Suppressor macrophage (primary cell): ENCODE measurements around the gene RAI1.

Source experiments
- DNase-seq, 4 experiments: peaks; one replicate each; pipeline ENCODE4 v3.0.0-alpha.2; 2020 to 2022

Gene RAI1

DNA sequence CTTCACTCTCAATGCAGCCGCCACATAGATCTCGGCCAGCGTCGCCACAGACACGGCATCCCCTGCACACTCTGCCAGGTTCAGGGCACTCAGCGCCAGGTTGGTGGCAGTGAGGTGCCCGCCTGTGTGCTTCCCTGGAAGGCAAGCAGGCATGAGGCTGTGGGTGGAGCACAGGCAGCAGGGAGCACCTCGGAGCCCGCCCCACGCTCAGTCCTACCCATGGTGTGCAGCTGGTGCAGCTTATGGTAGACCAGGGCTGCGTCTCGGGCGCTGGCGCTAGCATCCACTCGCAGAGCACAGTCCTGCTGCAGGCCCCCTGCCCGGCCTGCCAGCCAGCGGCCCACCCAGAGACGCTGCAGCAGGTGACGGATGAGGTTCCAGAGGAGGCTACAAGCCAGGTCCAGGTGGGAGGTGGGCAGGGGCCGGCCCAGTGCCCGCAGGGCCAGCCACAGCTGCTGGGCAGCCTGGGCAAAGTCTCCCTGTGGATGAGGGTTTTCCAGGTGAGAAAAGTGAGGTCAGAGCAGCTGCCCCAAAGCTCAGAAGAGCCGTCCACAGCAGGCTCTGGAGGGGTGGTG, 135.1 kb downstream of the RAI1 start:
- DNase-seq: no peak

DNA sequence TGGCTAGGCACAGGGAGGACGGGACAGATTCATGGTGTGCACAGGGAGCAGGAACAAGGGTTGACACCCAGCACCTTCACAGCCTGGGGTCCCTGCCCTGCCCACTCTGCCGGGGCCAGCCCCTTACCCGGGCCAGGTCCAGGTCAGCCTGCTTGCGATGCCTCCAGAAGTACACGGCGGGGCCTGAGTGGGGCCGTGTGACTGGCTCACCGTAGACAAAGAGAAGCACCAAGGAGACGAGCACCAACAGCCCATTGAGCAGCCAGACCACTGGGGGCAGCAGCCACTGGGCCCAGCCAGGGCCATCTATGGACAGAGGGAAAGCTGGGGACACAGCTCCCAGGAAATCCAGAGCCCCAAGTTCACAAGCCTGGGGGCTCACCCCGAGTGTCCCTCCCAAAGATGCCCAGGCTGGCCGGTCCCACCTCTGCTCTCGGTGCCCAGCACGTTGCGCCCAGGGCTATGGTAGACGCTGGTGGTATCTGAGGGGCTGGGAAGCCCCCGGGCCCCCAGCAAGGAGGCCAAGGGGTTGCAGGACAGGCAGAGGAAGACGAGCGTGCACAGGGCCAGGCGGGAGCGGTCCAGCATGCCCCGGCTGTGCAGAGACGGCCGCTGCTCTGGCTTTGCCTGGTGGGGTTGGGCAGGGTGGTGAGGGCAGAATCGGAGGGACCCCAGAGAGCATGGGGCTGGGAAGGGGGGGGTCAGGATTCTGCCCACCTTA, 135.7 kb downstream of the RAI1 start:
- no peak for DNase-seq

DNA sequence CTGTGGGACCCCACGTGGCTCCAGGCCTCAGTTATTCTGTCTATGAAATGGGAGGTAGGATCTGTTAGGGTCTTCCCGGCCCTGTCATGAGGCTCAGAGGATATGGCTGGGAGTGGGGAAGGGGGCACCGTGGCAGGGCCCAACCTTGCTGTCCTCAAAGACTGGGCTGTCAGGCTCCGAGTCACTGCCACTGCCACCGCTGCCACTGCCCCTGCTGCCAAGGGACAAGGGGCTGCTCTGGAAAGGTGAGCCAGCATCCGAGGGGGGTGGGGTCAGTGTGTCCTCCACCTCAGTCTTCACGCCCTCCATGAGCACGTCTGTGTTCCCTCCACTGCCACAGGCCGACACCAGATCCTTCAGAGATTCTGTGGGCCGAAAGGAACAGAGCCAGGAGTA, 136.3 kb downstream of the RAI1 start:
- DNase-seq: no peak

DNA sequence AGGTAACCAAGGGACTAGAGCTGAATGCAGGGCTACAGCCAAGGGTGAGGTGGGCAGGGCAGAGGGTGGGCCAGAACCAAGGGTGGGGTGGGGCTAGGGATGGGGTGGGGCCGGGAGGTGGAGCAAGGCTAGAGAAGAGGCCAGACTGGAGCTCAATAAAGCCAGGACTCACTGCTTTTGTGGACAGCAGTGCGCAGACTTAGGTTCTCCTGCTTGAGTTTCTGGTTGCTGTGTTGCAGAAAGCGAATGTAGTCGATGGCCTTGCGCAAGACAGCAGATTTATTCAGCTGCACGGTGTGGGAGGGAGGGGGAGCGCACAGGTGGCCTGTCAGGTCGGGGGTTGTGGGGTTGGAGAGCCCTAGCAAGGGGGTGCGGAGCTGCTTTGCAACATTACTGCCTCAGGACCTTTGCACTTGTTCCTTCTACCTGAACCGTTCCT, 136.8 kb downstream of the RAI1 start:
- peak in 2 of 4 experiments; percentile 45 to 56 for DNase-seq

DNA sequence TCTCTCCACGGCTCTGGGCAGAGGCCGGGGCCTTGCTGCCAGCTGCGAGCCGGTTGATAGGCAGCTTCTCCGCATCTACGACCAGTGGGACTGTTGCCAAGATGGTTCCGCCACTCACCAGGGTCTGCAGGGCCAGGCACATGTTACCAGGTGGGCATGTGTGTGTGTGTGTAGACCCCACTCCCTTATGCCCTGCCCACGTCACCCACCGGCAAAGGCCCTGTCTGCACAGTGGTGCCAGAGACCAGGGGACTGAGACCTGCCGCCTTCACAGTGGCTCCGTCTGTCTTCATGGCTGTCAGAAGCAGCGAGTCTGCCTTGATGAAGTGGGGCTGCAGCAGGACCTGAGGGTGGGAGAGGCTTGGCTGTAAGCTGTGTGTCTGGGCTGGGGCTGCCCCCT, 137.9 kb downstream of the RAI1 start:
- no peak for DNase-seq

DNA sequence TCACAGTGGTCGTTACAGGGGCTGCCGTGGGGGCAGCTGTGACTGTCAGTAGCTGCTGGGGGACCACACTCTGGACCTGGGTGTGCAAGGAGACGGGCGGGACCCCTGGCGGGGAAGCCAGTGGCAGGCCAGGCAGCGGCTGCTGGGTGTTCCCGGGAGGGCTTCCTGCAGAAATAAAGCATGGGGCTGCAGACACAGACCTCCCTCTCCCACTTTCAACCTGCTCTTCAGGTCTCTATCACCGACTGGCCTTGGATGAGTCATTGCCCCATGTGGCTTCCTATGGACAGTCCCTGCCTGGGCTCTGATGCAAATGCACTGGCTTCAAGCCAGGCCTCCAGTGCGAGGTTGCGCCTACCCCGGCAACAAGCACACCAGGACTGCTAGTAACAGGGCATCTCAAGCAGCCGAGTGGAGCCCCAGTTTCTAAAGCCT, 138.3 kb downstream of the RAI1 start:
- DNase-seq: peak; percentile 80 to 90 (median 88)

DNA sequence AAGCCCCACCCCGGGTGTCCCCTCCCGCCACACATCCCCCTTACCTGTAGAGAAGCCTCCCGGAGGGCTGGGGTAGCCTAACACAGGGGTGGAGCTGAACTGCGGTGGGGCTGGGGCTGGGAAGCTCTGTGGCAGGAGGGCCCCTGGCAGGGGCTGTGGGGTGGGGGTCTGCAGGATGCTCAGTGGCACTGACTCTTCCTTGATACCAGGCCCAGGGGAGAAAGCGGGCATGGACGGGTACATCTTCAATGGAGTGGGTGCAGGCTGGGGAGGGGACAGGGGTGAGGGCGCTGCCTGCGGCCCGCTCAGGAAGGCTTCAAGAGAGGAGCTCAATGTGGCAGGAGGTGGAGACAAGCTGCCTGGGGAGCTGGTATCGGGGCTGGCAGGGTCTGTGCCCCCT, 138.8 kb downstream of the RAI1 start:
- DNase-seq: no peak

DNA sequence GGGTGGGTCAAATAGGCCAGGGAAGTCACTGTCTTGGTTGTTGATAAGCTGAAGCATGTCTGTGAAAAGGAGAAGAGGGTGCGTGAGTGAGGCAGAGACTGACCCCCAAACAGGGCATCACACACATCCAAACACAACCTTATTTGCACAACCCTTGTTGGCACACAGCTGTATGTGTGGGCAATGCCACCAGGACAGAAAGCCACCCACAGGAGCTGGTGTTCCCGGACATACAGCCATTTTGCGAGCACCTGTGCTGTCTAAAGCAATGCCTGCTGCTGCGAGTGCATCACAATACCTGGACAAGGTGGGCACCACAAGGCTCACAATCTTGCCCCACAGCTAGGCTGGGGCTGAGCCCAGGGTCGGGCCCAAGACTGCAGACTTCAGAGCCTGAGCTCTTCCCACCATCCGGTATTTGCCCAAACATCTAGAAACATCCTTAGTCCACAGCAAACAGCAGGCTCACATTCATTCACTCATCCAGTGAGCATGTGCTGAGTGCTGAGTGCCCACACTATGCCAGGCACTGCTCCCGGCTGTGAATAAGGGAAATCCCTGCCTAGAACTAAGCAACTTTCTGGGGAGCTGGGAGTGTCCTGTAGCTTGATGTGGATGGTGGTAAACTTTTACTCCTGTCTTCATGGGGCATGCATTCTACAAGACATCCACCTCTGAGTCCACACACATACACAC, 139.4 kb downstream of the RAI1 start:
- no peak for DNase-seq

DNA sequence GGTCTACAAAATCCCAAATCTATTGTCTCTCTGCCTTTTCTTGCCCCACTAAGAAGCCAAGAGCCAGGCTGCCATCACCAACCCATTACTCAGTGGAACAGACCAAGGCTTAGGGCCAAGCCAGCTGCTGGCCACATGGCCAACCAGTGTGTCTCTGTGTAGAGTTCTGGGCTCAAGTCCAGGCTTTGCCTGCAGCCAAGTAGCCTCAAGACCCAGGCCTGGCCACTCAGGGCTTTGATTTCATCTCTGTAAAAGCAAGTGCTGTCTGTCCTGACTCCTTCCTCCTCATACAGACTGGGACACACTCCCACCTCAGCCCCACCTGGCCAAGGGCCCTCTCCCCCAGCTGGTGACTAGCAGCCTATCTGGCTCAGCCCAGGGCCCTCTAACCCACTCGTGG, 140.9 kb downstream of the RAI1 start:
- DNase-seq: no peak

DNA sequence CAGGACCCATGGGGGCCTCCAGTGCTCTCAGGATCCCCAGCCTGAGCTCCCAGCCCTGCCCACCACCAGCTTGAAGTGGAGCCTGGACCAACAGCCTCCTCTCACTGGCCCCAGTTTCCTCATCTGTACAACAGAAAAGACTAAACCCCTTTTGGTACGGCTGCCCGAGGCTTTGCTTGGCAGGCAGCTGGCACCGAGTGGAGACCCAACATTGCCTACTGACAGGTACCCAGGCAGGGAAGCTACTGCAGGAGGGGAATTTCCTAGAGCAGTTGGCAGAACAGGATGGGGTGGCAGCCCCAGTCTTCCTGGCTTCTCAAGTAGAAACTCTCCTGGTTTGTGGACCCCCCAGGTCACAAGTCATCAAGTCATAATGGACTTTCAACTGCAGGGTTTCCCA, 141.4 kb downstream of the RAI1 start:
- DNase-seq: no peak

DNA sequence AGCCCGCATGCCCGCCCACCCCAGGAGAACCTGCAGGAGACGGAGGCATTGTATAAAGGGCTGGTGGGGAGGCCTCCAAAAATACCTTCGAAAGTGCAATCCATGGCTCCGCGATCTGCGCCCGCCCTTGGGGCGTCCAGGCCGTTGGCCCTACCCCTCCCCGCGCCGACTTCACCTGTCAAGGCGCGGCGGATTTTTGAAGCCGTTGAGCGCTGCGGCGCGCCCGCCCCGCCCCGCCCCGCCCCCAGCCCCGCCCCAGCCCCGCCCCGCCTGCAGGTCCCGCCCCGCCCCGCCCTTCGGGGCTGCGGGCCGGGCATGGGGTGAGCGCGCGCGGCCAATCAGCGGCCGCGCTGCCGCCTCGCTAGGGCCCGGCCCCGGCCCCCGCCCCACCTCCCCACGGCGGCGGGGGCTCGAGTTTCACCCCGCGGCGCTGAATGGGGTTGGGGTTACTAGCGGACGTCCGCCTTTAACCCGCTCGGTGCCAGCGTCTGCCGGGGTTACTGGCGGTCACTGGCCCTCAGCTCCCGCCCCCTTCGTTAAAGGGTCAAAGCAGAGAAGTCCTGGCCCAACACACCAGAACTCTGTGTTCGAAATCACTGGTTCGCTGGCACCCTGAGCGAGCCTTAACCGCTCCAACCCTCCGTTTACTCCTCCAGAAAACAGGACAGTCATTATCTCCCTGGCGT, 142.3 kb downstream of the RAI1 start:
- DNase-seq: peak; percentile 93 to 96 (median 94)

DNA sequence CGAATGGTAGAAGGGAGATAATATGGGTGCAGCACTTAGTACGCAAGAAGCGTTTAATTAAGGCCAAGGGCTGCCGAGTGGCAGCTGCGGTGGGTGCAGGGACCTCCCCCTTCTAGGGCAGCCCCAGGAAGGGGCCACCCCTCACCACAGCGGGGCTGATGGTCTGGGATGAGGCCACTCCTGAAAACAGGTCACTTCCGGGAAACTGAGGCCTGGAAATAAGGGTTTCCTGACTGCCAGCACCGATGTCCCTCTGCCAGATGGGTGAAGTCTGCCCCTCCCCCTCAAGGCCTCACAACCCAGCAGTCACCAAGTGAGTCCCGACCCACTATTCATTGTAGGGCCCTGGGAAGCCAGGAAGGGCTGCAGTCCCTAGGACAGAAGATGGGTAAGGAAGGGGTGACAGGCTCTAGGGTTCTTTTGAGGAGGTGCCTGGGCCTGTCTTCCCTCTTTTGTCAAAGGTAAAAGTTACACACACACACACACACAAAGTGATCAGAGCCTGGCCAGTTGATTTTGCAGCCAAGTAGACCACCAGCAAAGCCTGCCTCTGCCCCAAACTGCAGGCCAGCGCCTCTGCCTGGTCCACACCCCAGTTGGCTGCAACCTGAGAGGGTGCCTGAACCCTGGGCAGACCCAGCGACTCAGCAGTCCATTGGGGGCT, 143.0 kb downstream of the RAI1 start:
- DNase-seq: no peak

DNA sequence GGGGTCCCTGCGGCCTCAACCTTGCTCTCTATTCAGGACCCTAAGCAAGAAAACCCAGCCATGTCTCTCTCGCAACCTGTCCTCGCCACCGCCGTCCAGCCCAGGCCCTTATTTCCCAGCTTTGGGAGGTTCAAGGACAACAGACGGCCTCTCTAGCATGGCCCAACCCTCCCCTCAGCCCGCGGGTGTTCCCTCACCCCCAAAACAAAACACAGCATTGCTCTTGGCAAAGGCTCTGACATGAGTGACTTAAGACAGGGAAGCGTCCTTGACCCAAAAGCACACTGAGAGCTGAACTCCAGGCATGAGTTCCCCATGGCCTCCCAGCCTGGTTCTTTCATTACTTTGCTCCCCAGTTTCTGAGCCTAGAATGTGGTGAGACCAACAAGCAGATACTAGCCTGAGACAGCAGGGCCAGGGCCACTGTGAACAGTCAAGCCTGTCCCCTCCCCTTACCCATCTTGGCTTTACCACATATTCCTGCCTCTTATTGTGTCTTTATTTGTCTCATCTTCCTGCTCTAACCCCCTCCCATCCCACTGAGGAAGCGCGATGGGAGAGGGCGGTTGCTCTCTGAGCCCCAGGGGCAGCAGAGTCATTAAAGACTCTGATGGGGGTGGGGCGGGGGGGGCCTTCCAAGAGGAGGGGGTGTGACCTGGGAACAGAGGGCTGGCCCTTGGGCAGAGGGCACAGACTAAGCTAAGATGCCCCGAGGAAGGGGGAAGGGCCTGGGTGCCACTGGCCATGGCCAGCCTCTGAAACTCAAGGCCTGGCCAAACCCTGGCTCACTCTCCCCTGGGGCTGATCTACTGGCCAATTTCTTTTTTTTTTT, 143.7 kb downstream of the RAI1 start:
- peak in 3 of 4 experiments; percentile 40 to 45 (median 44) for DNase-seq

DNA sequence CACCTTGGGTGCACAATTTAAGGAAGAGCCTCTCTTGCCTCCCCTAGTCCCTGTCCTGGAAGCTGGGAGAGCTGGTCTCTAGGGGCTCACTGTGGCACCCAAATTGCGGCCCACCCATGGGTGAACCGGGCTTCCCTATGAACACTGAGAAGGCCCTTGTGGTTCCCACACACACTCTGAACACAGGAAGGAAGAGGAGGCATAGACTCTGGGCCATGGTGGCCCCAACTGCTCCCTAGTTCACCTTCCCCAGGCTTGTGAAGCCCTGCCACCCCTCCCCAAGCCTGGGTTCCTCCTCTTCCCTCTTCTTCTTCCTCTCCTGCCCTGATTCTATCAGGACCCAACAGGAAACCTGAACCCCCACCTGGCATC, 145.1 kb downstream of the RAI1 start:
- peak in 3 of 4 experiments; percentile 33 to 47 (median 37) for DNase-seq

DNA sequence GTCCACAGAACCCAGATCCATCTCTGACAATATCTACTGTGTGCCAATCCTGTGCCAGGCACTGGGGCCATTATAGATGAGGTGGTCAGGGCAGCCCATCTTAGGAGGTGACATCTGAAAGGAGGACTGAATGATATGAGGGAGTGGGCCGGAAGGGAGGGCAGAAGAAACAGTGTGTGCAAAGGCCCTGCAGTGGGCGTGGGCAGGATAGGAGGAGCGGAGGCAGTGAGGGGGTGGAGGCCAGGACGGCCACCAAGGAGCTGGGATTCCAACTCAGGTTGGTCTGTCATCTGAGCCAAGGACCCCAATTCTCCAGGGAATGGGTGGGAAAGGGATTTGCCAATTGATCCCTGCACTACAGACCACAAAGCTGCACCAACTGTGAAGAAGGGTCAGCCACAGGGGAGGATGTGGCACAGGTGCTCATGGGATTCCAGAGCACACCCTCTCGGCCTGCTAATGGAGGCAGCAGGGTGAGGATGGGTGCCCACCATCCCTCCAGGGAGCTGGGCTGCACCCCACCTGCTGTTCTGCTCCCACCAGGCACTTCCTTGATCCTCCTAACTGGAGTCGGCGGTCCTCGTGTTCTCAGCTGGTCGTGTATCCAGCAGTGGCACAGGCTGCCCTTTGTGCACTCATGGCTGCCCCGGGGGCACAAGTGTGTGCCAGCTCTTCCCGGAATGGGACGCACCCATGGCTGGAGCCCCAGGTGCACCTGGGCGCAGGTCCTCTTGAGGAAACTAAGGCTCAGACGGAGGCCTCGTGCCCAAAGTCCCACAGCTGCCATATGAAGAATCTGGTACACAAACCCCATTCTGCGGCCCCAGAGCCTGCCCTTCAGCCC, 145.9 kb downstream of the RAI1 start:
- no peak for DNase-seq

DNA sequence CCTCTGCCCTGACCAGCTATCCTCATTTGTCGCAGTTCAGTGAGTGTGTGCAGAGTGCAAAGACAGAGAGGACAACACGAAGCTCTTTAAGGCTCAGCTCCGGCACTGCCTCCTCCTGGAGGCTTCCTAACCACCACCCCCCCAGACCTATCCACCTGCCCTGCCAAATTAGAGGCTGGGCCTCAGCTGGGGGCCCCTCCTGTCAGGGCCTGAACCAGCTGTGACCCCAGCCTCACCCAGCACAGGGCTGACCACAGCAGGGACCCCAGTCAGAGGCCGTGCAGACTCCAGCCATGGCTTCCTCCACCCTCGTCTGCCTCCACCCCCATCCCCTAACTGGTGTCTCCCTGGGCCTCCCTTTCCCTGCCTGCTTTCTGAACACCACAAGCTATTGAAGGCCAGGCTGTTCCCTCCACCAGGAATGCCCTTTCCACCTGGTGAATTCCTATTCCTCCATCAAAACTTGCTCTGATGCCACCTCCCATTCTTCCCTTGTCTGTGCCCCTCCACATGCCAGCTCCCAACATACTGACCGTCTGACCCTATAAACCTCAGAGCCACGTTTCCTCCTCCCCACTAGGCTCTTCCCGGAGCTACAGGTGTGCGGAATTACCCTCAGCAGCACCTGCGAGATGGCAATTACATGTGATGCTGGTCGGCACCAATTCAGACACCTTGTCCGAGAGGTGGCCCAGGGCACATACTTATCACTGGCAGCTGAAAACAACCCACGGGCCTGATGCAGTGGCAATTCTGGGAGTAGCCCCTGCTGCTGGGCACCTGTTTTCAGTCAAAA, 146.8 kb downstream of the RAI1 start:
- no peak for DNase-seq

DNA sequence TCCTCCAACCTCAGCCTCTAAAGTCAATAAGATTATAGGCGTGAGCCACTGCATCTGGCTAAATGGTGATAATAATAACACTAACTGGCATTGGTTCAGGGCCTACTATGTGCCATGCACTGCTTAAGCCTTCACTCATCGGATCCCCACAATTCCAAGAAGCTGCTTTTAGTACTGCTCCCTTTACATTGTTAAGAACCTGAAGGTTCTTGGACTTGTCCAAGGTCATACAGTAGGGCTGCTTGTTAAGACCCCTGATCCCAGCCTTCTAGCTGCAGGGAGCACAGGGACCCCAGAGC, 149.0 kb downstream of the RAI1 start:
- DNase-seq: no peak

DNA sequence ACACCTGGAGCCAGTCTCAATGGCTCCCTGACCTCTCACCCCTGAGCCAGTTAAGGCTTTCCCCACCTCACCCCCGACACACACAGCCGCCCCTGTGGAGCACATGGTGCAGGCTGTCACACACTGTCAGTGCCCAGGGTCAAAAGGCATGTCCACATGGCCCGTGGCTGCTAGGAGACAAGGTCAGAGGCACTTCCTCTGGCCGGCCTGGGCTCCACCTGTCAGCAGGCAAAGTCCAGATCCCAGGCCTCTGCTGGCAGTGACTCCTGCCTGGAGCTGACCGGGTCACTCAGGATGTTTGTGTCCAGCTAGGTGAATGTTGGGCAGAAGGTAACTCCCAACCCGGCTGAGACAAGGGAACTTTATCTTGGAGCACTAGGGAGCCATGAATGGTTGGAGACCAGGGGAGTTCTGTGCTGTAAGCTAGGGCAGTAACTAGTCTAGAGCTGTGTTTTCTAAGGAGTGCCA, 149.5 kb downstream of the RAI1 start:
- peak in 3 of 4 experiments; percentile 35 to 53 (median 43) for DNase-seq

DNA sequence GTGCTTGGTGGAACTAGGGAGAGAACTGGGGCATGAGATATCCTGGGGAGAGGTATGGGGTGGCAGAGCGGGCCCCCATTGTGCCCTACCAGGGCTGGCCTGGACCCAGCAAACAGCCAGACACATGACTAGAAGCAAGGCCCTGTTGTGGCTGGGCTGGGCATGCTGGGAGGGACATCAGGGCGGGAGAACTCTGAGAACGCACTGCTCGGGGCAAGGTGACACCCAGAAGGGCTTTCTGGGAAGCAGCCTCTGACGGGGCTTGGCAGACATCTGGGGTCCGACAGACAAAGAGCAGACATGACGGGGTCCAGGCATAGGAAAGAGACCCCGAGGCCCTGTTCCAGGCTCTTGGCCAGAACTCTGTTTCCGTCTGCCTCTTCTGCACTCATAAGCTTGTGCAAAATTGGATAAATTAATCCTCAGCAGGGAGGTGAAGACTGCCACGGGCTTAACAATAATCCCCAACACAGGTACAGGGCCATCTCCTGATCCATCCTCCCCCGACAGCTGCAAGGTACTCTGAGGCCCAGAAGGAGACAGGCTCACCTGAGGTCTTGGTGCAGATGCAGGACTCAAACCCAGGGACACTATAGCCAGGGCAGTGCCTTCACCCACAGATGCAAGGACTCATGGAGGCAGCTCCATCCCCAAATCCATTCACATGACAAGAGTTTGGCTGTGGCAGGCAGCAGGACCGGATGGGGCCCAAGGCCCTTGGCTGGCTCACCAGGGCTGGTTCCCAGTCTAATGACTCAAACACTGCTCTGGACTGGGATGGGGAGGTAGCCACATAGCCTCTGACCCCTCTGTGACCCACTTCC, 150.2 kb downstream of the RAI1 start:
- DNase-seq: no peak
